ENCODE results near the gene SGTB. TPM values are rescaled to one million over a fixed set of nuclear protein-coding genes. Genes with fewer than 3 reads are reported as not detected.

Gene SGTB
- total and polyA plus RNA-seq, 2 donors (not counting 1 experiment from before 2014, with no cell fraction given) = 1.8 to 5.5 TPM

- no peak overlapping the region for H2AFZ ChIP-seq (ENCODE audit: insufficient read depth, low read depth, low read length, poor library complexity, severe bottlenecking)
- H3K9me3 Mint-ChIP-seq (ENCODE audit: insufficient read depth) = no peaks in the 10 kb centered on the region
- peaks cover 17 to 35% of the 10 kb centered on the region in 2 experiments for H3K36me3 ChIP-seq (replicated peaks in 1 of 2; ENCODE audit: control extremely low read depth in 1 of 2, control insufficient read depth in 1 of 2, extremely low read depth in 1 of 2, insufficient read depth in 2 of 2, low read length in 1 of 2)
- no peak for TF ChIP-seq EZH2 (IDR thresholded peaks at IDR 0.05; ENCODE audit: borderline replicate concordance, insufficient read depth, low read depth, low read length, poor library complexity, severe bottlenecking)
- TF ChIP-seq CTCF (IDR thresholded peaks at IDR 0.05) = no peak
- intact Hi-C loops (cut with micrococcal nuclease) = no loop called here
- H3K4me1 ChIP-seq (ENCODE audit: control insufficient read depth in 2 of 2, insufficient read depth in 2 of 2, low read length in 2 of 2) = no peaks in the 10 kb centered on the region
- H3K4me2 ChIP-seq (replicated peaks; ENCODE audit: low read depth, low read length, poor library complexity, severe bottlenecking) = no peak overlapping the region
- no peaks in the 10 kb centered on the region for H3K27me3 ChIP-seq (replicated peaks in 1 of 4; ENCODE audit: control extremely low read depth in 1 of 4, control insufficient read depth in 3 of 4, insufficient read depth in 4 of 4, low read length in 3 of 4)
- ATAC-seq (ENCODE audit: low read depth) (no peak), DNase-seq (no peak)
- no peak overlapping the region for H3K27ac ChIP-seq (ENCODE audit: low read length in 2 of 2)
- no peaks in the 10 kb centered on the region for H3K79me2 ChIP-seq (ENCODE audit: control insufficient read depth, insufficient read depth, low read length)
- no peaks in the 10 kb centered on the region for H3K27me3 Mint-ChIP-seq
- H3K4me3 Mint-ChIP-seq = no peak overlapping the region
- H3K4me3 ChIP-seq (ENCODE audit: control extremely low read depth in 1 of 5, extremely low read depth in 1 of 5, insufficient read depth in 1 of 5, low read depth in 2 of 5, low read length in 4 of 5) = no peak overlapping the region
- no peak overlapping the region for H3K9ac ChIP-seq (ENCODE audit: low read length)
- H3K9me3 ChIP-seq (ENCODE audit: control extremely low read depth in 1 of 3, control insufficient read depth in 2 of 3, insufficient read depth in 1 of 3, low read length in 2 of 3) = no peaks in the 10 kb centered on the region
- no peaks in the 10 kb centered on the region for H4K20me1 ChIP-seq (ENCODE audit: control insufficient read depth, insufficient read depth, low read length, poor library complexity, severe bottlenecking)
- POLR2A ChIA-PET = no interaction called here
- CTCF ChIA-PET = no interaction called here
- H3K27ac Mint-ChIP-seq = no peak overlapping the region
- H3K4me1 Mint-ChIP-seq = no peaks in the 10 kb centered on the region
Measured at GRCh38 chr5:65674749-65675148, 47.2 kb downstream of the SGTB start.

GRCh38 chr5:65672796-65673195 lies 49.1 kb downstream of the SGTB start:
- H3K27ac Mint-ChIP-seq = no peak overlapping the region
- no peak for TF ChIP-seq CTCF (IDR thresholded peaks at IDR 0.05)
- no peak for TF ChIP-seq EZH2 (IDR thresholded peaks at IDR 0.05; ENCODE audit: borderline replicate concordance, insufficient read depth, low read depth, low read length, poor library complexity, severe bottlenecking)
- Histone ChIP-seq H3K79me2 (ENCODE audit: control insufficient read depth, insufficient read depth, low read length) (no peaks in the 10 kb centered on the region), H3K9ac (ENCODE audit: low read length) (no peak overlapping the region), H3K4me2 (replicated peaks; ENCODE audit: low read depth, low read length, poor library complexity, severe bottlenecking) (no peak overlapping the region), H3K4me3 (ENCODE audit: control extremely low read depth in 1 of 5, extremely low read depth in 1 of 5, insufficient read depth in 1 of 5, low read depth in 2 of 5, low read length in 4 of 5) (no peak overlapping the region), H3K27ac (ENCODE audit: low read length in 2 of 2) (no peak overlapping the region), H3K36me3 (replicated peaks in 1 of 2; ENCODE audit: control extremely low read depth in 1 of 2, control insufficient read depth in 1 of 2, extremely low read depth in 1 of 2, insufficient read depth in 2 of 2, low read length in 1 of 2) (peaks cover 17 to 35% of the 10 kb centered on the region in 2 experiments), H2AFZ (ENCODE audit: insufficient read depth, low read depth, low read length, poor library complexity, severe bottlenecking) (no peak overlapping the region), H4K20me1 (ENCODE audit: control insufficient read depth, insufficient read depth, low read length, poor library complexity, severe bottlenecking) (no peaks in the 10 kb centered on the region), H3K9me3 (ENCODE audit: control extremely low read depth in 1 of 3, control insufficient read depth in 2 of 3, insufficient read depth in 1 of 3, low read length in 2 of 3) (no peaks in the 10 kb centered on the region), H3K4me1 (ENCODE audit: control insufficient read depth in 2 of 2, insufficient read depth in 2 of 2, low read length in 2 of 2) (no peaks in the 10 kb centered on the region), H3K27me3 (replicated peaks in 1 of 4; ENCODE audit: control extremely low read depth in 1 of 4, control insufficient read depth in 3 of 4, insufficient read depth in 4 of 4, low read length in 3 of 4) (no peaks in the 10 kb centered on the region)
- ChIA-PET POLR2A (no interaction called here), CTCF (no interaction called here)
- intact Hi-C loops (cut with micrococcal nuclease) = no loop called here
- no peak overlapping the region for H3K4me3 Mint-ChIP-seq
- no peaks in the 10 kb centered on the region for H3K4me1 Mint-ChIP-seq
- H3K9me3 Mint-ChIP-seq (ENCODE audit: insufficient read depth) = no peaks in the 10 kb centered on the region
- DNase-seq = no peak
- ATAC-seq (ENCODE audit: low read depth) = no peak
- no CpG with 5 or more reads among the region's 1 CpG for WGBS (ENCODE audit: insufficient coverage)
- no peaks in the 10 kb centered on the region for H3K27me3 Mint-ChIP-seq
